A549 (cell line): ENCODE data around the gene ZFPM1. TPM values are rescaled to one million over a fixed set of nuclear protein-coding genes. Genes with fewer than 3 reads are reported as not detected.

Source experiments
- ATAC-seq, 2 experiments: fragments of 200-7000 bp in 1 of 2; fragments of >200 bp in 1 of 2; cut with Nextera tagmentation in 1 of 2; cut with Tn5 transposase in 1 of 2; 3 replicates each; pipeline versions ENCODE4 v1.8.0 to v1.9.1; 2018 to 2020; ENCODE audit warnings: mild to moderate bottlenecking in 1 of 2, moderate library complexity in 1 of 2
- CTCF ChIA-PET: fragments of 300-600 bp; sonication (Branson Sonifier 250); formaldehyde crosslinking; extraction: SDS; loops from one replicate; lab custom pipeline; 2021; ENCODE audit warnings: antibody characterized with exemption, inconsistent platforms; lab: Yijun Ruan, JAX
- POLR2A ChIA-PET: fragments of 350-600 bp; formaldehyde crosslinking; extraction: SDS; loops from one replicate; lab custom pipeline; 2021; ENCODE audit warnings: antibody characterized with exemption, inconsistent platforms; lab: Yijun Ruan, JAX
- DNase-seq, 2 experiments: peaks; one replicate each; pipeline versions ENCODE4 v3.0.0 to v3.0.0-alpha.2; 2011 to 2016; ENCODE audit warnings: low read depth in 1 of 2, low spot score in 1 of 2
- FAIRE-seq: peaks from 2 replicates; lab custom pipeline; 2011; peaks lifted over from hg19 to GRCh38; lab: Jason Lieb, UNC
- H3K27ac ChIP-seq, 2 experiments: fragments of >200 bp; sonication (Bioruptor Twin); formaldehyde crosslinking; 3 replicates each; pipeline ENCODE4 v1.5.1; 2016 to 2017
- H3K4me1 ChIP-seq: fragments of >200 bp; sonication (Bioruptor Twin); formaldehyde crosslinking; 3 replicates; pipeline ENCODE4 v1.6.1; 2016
- H3K4me2 ChIP-seq: fragments of >200 bp; sonication (Bioruptor Twin); formaldehyde crosslinking; 3 replicates; pipeline ENCODE4 v1.6.1; 2016
- H3K4me3 ChIP-seq: fragments of >200 bp; sonication (Bioruptor Twin); formaldehyde crosslinking; 3 replicates; pipeline ENCODE4 v1.5.1; 2016
- H3K9me3 ChIP-seq: fragments of >200 bp; sonication (Bioruptor Twin); formaldehyde crosslinking; 3 replicates; pipeline ENCODE4 v1.6.1; 2016
- CBX2 ChIP-seq: fragments of 200-600 bp; sonication (generic); IDR thresholded peaks from 2 replicates; pipeline ENCODE4 v1.6.1; 2016; ENCODE audit warnings: low read depth, mild to moderate bottlenecking, borderline replicate concordance
- CEBPB ChIP-seq, 2 experiments: fragments of >200 bp in 1 of 2; sonication (Bioruptor Twin) in 1 of 2; formaldehyde crosslinking in 1 of 2; IDR thresholded peaks; 2 replicates each; pipeline ENCODE4 v1.6.1; 2012 to 2016
- CHD2 ChIP-seq: fragments of 150-350 bp; IDR thresholded peaks from 2 replicates; pipeline ENCODE4 v1.6.1; 2014; ENCODE audit warnings: low read length; ENCODE audit not compliant: partially characterized antibody
- CHD4 ChIP-seq: fragments of 200-600 bp; sonication (generic); IDR thresholded peaks from 2 replicates; pipeline ENCODE4 v1.6.1; 2016; ENCODE audit warnings: antibody characterized with exemption, mild to moderate bottlenecking, borderline replicate concordance
- E2F6 ChIP-seq: IDR thresholded peaks from 2 replicates; pipeline ENCODE4 v1.6.1; 2012; ENCODE audit warnings: low read depth, borderline replicate concordance
- EHMT2 ChIP-seq: fragments of 200-600 bp; sonication (generic); IDR thresholded peaks from 2 replicates; pipeline ENCODE4 v1.6.1; 2016; ENCODE audit warnings: antibody characterized with exemption, low read depth, mild to moderate bottlenecking, moderate library complexity
- ELK1 ChIP-seq: fragments of 150-350 bp; IDR thresholded peaks from 2 replicates; pipeline ENCODE4 v1.6.1; 2014; ENCODE audit warnings: low read depth, mild to moderate bottlenecking, low read length
- FOXS1 ChIP-seq: fragments of 250-450 bp; sonication (Bioruptor Pico); IDR thresholded peaks from 2 replicates; pipeline ENCODE4 v1.5.0; 2020; ENCODE audit warnings: mild to moderate bottlenecking, moderate library complexity
- HES2 ChIP-seq: fragments of >200 bp; sonication (Bioruptor Twin); formaldehyde crosslinking; IDR thresholded peaks from 2 replicates; pipeline ENCODE4 v1.6.1; 2016
- HMGXB4 ChIP-seq: fragments of 250-450 bp; sonication (Bioruptor Pico); IDR thresholded peaks from 2 replicates; pipeline ENCODE4 v1.5.0; 2021; ENCODE audit warnings: mild to moderate bottlenecking, moderate library complexity, borderline replicate concordance
- JUN ChIP-seq, 2 experiments: fragments of >200 bp; sonication (Bioruptor Twin); formaldehyde crosslinking; IDR thresholded peaks; 2 replicates in 1 of 2; 3 replicates in 1 of 2; pipeline ENCODE4 v1.6.1; 2016 to 2017
- JUNB ChIP-seq: fragments of >200 bp; sonication (Bioruptor Twin); formaldehyde crosslinking; IDR thresholded peaks from 2 replicates; pipeline ENCODE4 v1.6.1; 2016
- KDM5A ChIP-seq: fragments of 200-600 bp; sonication (generic); IDR thresholded peaks from 2 replicates; pipeline ENCODE4 v1.6.1; 2016; ENCODE audit warnings: antibody characterized with exemption, mild to moderate bottlenecking
- MAX ChIP-seq: IDR thresholded peaks from 2 replicates; pipeline ENCODE4 v1.6.1; 2012
- MAZ ChIP-seq: fragments of 150-350 bp; IDR thresholded peaks from 2 replicates; pipeline ENCODE4 v1.6.1; 2014; ENCODE audit warnings: antibody characterized with exemption, low read depth, low read length, borderline replicate concordance
- NPAS2 ChIP-seq: fragments of 250-450 bp; sonication (Bioruptor Pico); IDR thresholded peaks from 2 replicates; pipeline ENCODE4 v1.8.0; 2022; ENCODE audit warnings: mild to moderate bottlenecking, moderate library complexity, borderline replicate concordance
- PBX3 ChIP-seq: IDR thresholded peaks from 2 replicates; pipeline ENCODE4 v1.6.1; 2012
- POLR2AphosphoS2 ChIP-seq: conservative IDR thresholded peaks from 2 replicates; pipeline ENCODE4 v1.6.1; 2012; ENCODE audit warnings: low read length, improper control_type of control experiment, inconsistent platforms
- RARB ChIP-seq: fragments of 250-450 bp; sonication (Bioruptor Pico); IDR thresholded peaks from 2 replicates; pipeline ENCODE4 v1.8.0; 2021; ENCODE audit warnings: mild to moderate bottlenecking, moderate library complexity
- RCOR1 ChIP-seq: fragments of 150-350 bp; IDR thresholded peaks from 2 replicates; pipeline ENCODE4 v1.6.1; 2014; ENCODE audit warnings: antibody characterized with exemption, low read length, low read depth
- ZC3H11A ChIP-seq: fragments of 450-650 bp; IDR thresholded peaks from 2 replicates; pipeline ENCODE4 v1.6.1; 2014; ENCODE audit warnings: antibody characterized with exemption, mild to moderate bottlenecking
- ZSCAN20 ChIP-seq: fragments of 250-450 bp; sonication (Bioruptor Pico); IDR thresholded peaks from 2 replicates; pipeline ENCODE4 v1.8.0; 2022; ENCODE audit warnings: mild to moderate bottlenecking, moderate library complexity
- WGBS: methylation state at CpG from one replicate; pipeline ENCODE4 v1.1.6; 2017; ENCODE audit errors: missing lambda C conversion rate; 5-methylcytosine and 5-hydroxymethylcytosine counted together
- polyA plus RNA-seq, 4 experiments: library from polyadenylated mRNA; depleted of rRNA in 3 of 4; stranded (reverse); fragments of >200 nt; fragmentation: RNase III in 1 of 4; extraction: RNeasy Plus Mini Kit Qiagen cat#74134 plus additional on column Dnase treatment in 1 of 4; gene quantifications; 2 replicates in 3 of 4; 3 replicates in 1 of 4; pipeline ENCODE4 v1.2.3, GENCODE V29; 2011 to 2017
- TF ChIP-seq, protein P1 (sequence below): fragments of 200-600 bp; sonication (generic); IDR thresholded peaks from 2 replicates; pipeline ENCODE4 v1.6.1; 2016; ENCODE audit warnings: antibody characterized with exemption, mild to moderate bottlenecking, moderate library complexity

The ZFPM1 gene
- polyA plus RNA-seq, 2 of the 4 experiments (the other 2 are of a cell fraction), result 0.36 to 2.5 TPM

DNA sequence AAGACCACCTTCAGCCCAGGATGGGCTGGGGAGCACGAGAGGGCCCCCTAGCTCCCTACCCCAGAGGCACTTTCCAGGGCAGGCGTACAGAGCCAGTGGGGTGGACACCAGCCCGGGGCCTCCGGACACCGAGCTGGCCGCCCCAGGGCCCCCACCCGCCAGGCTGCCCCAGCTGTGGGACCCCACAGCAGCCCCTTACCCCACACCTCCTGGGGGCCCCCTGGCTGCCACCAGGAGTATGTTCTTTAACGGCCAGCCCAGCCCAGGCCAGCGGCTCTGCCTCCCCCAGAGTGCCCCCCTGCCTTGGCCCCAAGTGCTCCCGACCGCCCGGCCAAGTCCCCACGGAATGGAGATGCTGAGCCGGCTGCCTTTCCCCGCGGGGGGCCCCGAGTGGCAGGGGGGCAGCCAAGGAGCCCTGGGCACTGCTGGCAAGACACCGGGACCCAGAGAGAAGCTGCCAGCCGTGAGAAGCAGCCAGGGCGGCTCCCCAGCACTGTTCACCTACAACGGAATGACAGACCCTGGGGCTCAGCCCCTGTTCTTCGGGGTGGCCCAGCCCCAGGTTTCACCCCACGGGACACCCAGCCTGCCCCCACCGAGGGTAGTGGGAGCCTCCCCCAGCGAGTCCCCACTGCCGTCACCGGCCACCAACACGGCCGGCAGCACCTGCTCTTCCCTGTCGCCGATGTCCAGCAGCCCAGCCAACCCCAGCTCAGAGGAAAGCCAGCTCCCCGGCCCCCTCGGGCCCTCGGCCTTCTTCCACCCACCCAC, 24.3 kb upstream of the ZFPM1 start:
- Histone ChIP-seq H3K27ac (0 out of 6 replicates have a peak overlapping the region, but pooled peaks of 1 of the 2 experiments have one; percentile 17), H3K4me3 (no peak overlapping the region), H3K4me1 (no peaks in the 10 kb centered on the region), H3K9me3 (no peaks in the 10 kb centered on the region), H3K4me2 (no peak overlapping the region)
- ATAC-seq (no peak), FAIRE-seq (no peak), DNase-seq (no peak)
- 93% methylated on average over 11 of the region's 34 CpGs for WGBS
- POLR2A ChIA-PET, result no interaction called here
- CTCF ChIA-PET, result interaction anchor here (0.6 to 3.1 kb wide), 3 partner anchors 9 to 39 kb away, joined by 3 to 27 read pairs (median 7); no protein-coding TSS in a partner anchor
- no peak for TF ChIP-seq FOXS1 (CRISPR knock-in tag)
- no peak for TF ChIP-seq JUN (IDR thresholded peaks at IDR 0.05)
- no peak for TF ChIP-seq CHD2
- no peak for TF ChIP-seq NPAS2 (CRISPR knock-in tag)
- no peak for TF ChIP-seq HMGXB4 (CRISPR knock-in tag)

- CTCF ChIA-PET, result interaction anchor here (0.6 to 3.1 kb wide), 2 partner anchors 8 to 39 kb away, joined by 3 to 27 read pairs; no protein-coding TSS in a partner anchor
- Histone ChIP-seq H3K4me3 (no peak overlapping the region), H3K27ac (peak overlapping the region in 1 of 2 experiments; percentile 29; a peak in 1 of 6 replicates), H3K9me3 (no peaks in the 10 kb centered on the region), H3K4me1 (no peaks in the 10 kb centered on the region), H3K4me2 (no peak overlapping the region)
- POLR2A ChIA-PET, result no interaction called here
- no peak for TF ChIP-seq ZSCAN20 (CRISPR knock-in tag)
- TF ChIP-seq CBX2, result no peak
- no peak for TF ChIP-seq ELK1
- no peak for TF ChIP-seq ZC3H11A
- no peak for TF ChIP-seq HES2
- TF ChIP-seq, protein P1, sequence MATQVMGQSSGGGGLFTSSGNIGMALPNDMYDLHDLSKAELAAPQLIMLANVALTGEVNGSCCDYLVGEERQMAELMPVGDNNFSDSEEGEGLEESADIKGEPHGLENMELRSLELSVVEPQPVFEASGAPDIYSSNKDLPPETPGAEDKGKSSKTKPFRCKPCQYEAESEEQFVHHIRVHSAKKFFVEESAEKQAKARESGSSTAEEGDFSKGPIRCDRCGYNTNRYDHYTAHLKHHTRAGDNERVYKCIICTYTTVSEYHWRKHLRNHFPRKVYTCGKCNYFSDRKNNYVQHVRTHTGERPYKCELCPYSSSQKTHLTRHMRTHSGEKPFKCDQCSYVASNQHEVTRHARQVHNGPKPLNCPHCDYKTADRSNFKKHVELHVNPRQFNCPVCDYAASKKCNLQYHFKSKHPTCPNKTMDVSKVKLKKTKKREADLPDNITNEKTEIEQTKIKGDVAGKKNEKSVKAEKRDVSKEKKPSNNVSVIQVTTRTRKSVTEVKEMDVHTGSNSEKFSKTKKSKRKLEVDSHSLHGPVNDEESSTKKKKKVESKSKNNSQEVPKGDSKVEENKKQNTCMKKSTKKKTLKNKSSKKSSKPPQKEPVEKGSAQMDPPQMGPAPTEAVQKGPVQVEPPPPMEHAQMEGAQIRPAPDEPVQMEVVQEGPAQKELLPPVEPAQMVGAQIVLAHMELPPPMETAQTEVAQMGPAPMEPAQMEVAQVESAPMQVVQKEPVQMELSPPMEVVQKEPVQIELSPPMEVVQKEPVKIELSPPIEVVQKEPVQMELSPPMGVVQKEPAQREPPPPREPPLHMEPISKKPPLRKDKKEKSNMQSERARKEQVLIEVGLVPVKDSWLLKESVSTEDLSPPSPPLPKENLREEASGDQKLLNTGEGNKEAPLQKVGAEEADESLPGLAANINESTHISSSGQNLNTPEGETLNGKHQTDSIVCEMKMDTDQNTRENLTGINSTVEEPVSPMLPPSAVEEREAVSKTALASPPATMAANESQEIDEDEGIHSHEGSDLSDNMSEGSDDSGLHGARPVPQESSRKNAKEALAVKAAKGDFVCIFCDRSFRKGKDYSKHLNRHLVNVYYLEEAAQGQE, result no peak
- TF ChIP-seq CEBPB (IDR thresholded peaks at IDR 0.05), result no peak
- no peak for TF ChIP-seq E2F6
- TF ChIP-seq CHD4, result no peak
- TF ChIP-seq RCOR1, result no peak
- TF ChIP-seq MAZ, result no peak
- no peak for TF ChIP-seq POLR2AphosphoS2
- no peak for TF ChIP-seq FOXS1 (CRISPR knock-in tag)
- TF ChIP-seq JUNB, result no peak
- no peak for TF ChIP-seq PBX3
- no peak for TF ChIP-seq CHD2
- no peak for TF ChIP-seq MAX
- TF ChIP-seq KDM5A, result no peak
- no peak for TF ChIP-seq EHMT2
- no peak for TF ChIP-seq RARB (CRISPR knock-in tag)
- 94% methylated on average over 26 of the region's 48 CpGs for WGBS
- no peak for ATAC-seq
- no peak for FAIRE-seq
- no peak for DNase-seq
Measured at GRCh38 chr16:88429387-88430184, 23.5 kb upstream of the ZFPM1 start.
